ENCODE measurements around the gene HLA-B.
A peak's percentile ranks its signal among the peaks of the same experiment; 100 is the strongest.
"Not testable (repeated sequence)": the region's sequence is repeated elsewhere in the genome, so short reads cannot be mapped to it uniquely, and the experiment has no call there.

HLA-B gene

GRCh38 chr6:31356946-31357466 lies at the start of gene HLA-B:
TSS of gene HLA-B (minus strand) at chr6:31357179. CDS start at chr6:31357158, 21 bp downstream.
- peak; percentile 81 for DNase-seq

GRCh38 chr6:31405996-31406395 lies 49.0 kb upstream of the HLA-B start:
- no peak for DNase-seq

GRCh38 chr6:31404061-31404364 lies 47.0 kb upstream of the HLA-B start:
- DNase-seq, result not testable (repeated sequence)

- peak; percentile 78 for DNase-seq
Observed at GRCh38 chr6:31403283-31404060, 46.5 kb upstream of the HLA-B start, which contains the start of gene MICA. TSS of gene MICA (plus strand) at chr6:31403595. CDS start at chr6:31403633, 38 bp downstream.

GRCh38 chr6:31402324-31403282 lies 45.6 kb upstream of the HLA-B start:
- DNase-seq, result peak; percentile 32

GRCh38 chr6:31401403-31401802 lies 44.4 kb upstream of the HLA-B start:
- no peak for DNase-seq

GRCh38 chr6:31400467-31401289 lies 43.7 kb upstream of the HLA-B start:
- peak; percentile 77 for DNase-seq

- DNase-seq, result peak; percentile 68
Observed at GRCh38 chr6:31399589-31400466, 42.8 kb upstream of the HLA-B start.

- DNase-seq, result no peak
Observed at GRCh38 chr6:31397901-31398525, 41.0 kb upstream of the HLA-B start.

GRCh38 chr6:31397153-31397499 lies 40.1 kb upstream of the HLA-B start:
- DNase-seq, result not testable (repeated sequence)

GRCh38 chr6:31396422-31397152 lies 39.6 kb upstream of the HLA-B start:
- peak; percentile 94 for DNase-seq

- no peak for DNase-seq
Observed at GRCh38 chr6:31395832-31396231, 38.9 kb upstream of the HLA-B start.

- DNase-seq, result no peak
Observed at GRCh38 chr6:31394381-31394780, 37.4 kb upstream of the HLA-B start.

- DNase-seq, result no peak
Observed at GRCh38 chr6:31393932-31394331, 37.0 kb upstream of the HLA-B start.

- not testable (repeated sequence) for DNase-seq
Observed at GRCh38 chr6:31389802-31390132, 32.8 kb upstream of the HLA-B start.

- not testable (repeated sequence) for DNase-seq
Observed at GRCh38 chr6:31388916-31389801, 32.2 kb upstream of the HLA-B start.

GRCh38 chr6:31386977-31387376 lies 30.0 kb upstream of the HLA-B start:
- no peak for DNase-seq

- no peak for DNase-seq
Observed at GRCh38 chr6:31386099-31386498, 29.1 kb upstream of the HLA-B start.

GRCh38 chr6:31385041-31385440 lies 28.1 kb upstream of the HLA-B start:
- DNase-seq, result no peak

- peak; percentile 41 for DNase-seq
Observed at GRCh38 chr6:31383149-31383548, 26.2 kb upstream of the HLA-B start.
